WTC11 (cell line): ENCODE data around the gene CHTOP. TPM values are rescaled to one million over a fixed set of nuclear protein-coding genes. Genes with fewer than 3 reads are reported as not detected.

ENCODE experiments used
- ATAC-seq: fragments of 200-7000 bp; cut with Tn5 transposase; 2 replicates; pipeline ENCODE4 v1.10.0; 2021; ENCODE audit warnings: mild to moderate bottlenecking, moderate library complexity
- CTCF ChIA-PET: fragments of 300-600 bp; sonication (Branson Sonifier 250); formaldehyde crosslinking; loops from one replicate; lab custom pipeline; 2021; ENCODE audit warnings: antibody characterized with exemption; lab: Charles Lee
- POLR2A ChIA-PET: fragments of 350-600 bp; sonication (Branson Sonifier 250); formaldehyde crosslinking; loops from one replicate; lab custom pipeline; 2021; ENCODE audit warnings: antibody characterized with exemption; lab: Charles Lee
- DNase-seq: peaks from one replicate; pipeline ENCODE4 v3.0.0; 2021; ENCODE audit warnings: low spot score
- H3K27ac Mint-ChIP-seq: 2 replicates; pipeline ENCODE4 v1.8.0; 2021; ENCODE audit warnings: mixed read lengths
- H3K27me3 Mint-ChIP-seq: 2 replicates; pipeline ENCODE4 v1.8.0; 2021; ENCODE audit warnings: low read depth, mild to moderate bottlenecking, moderate library complexity, mixed read lengths
- H3K36me3 Mint-ChIP-seq: 2 replicates; pipeline ENCODE4 v1.8.0; 2021; ENCODE audit warnings: mixed read lengths
- H3K4me1 Mint-ChIP-seq: 2 replicates; pipeline ENCODE4 v1.8.0; 2022; ENCODE audit warnings: mixed read lengths
- H3K4me3 Mint-ChIP-seq: 2 replicates; pipeline ENCODE4 v1.8.0; 2021; ENCODE audit warnings: mild to moderate bottlenecking, moderate library complexity, mixed read lengths
- H3K9me3 Mint-ChIP-seq: 2 replicates; pipeline ENCODE4 v1.8.0; 2021; ENCODE audit warnings: mixed read lengths
- CBFB ChIP-seq: sonication (generic); formaldehyde crosslinking; IDR thresholded peaks from 2 replicates; pipeline ENCODE4 v1.8.1; 2022; ENCODE audit warnings: mild to moderate bottlenecking, low read depth, missing genetic modification reagents
- ETV6 ChIP-seq: sonication (generic); formaldehyde crosslinking; IDR thresholded peaks from 2 replicates; pipeline ENCODE4 v1.8.1; 2022; ENCODE audit warnings: mild to moderate bottlenecking, missing genetic modification reagents
- FOXP1 ChIP-seq: sonication (generic); formaldehyde crosslinking; IDR thresholded peaks from 2 replicates; pipeline ENCODE4 v1.8.0; 2022; ENCODE audit warnings: missing genetic modification reagents, mild to moderate bottlenecking, moderate library complexity, borderline replicate concordance
- GABPB1 ChIP-seq: sonication (generic); formaldehyde crosslinking; IDR thresholded peaks from 2 replicates; pipeline ENCODE4 v1.8.1; 2023; ENCODE audit warnings: mild to moderate bottlenecking, missing genetic modification reagents
- MXD4 ChIP-seq: fragments of 250-450 bp; sonication (Bioruptor Pico); IDR thresholded peaks from 2 replicates; pipeline ENCODE4 v1.8.0; 2021; ENCODE audit warnings: mild to moderate bottlenecking, moderate library complexity, borderline replicate concordance
- NFYB ChIP-seq: sonication (generic); formaldehyde crosslinking; conservative IDR thresholded peaks from 2 replicates; pipeline ENCODE4 v1.8.0; 2022; ENCODE audit warnings: low read depth, missing genetic modification reagents
- PRRX2 ChIP-seq: fragments of 250-450 bp; sonication (Bioruptor Pico); IDR thresholded peaks from 2 replicates; pipeline ENCODE4 v1.8.0; 2021; ENCODE audit warnings: mild to moderate bottlenecking
- SP1 ChIP-seq: sonication (generic); formaldehyde crosslinking; conservative IDR thresholded peaks from 2 replicates; pipeline ENCODE4 v1.8.1; 2022; ENCODE audit warnings: missing genetic modification reagents
- ZNF317 ChIP-seq: sonication (generic); formaldehyde crosslinking; IDR thresholded peaks from 2 replicates; pipeline ENCODE4 v1.8.1; 2023; ENCODE audit warnings: low read depth, mild to moderate bottlenecking, moderate library complexity, missing genetic modification reagents, borderline replicate concordance
- total RNA-seq: library from RNA; stranded (reverse); gene quantifications from 3 replicates; pipeline ENCODE4 v1.2.3, GENCODE V29; 2021
- TF ChIP-seq, protein P1 (sequence below): sonication (generic); formaldehyde crosslinking; IDR thresholded peaks from 2 replicates; pipeline ENCODE4 v1.8.1; 2023; ENCODE audit warnings: mild to moderate bottlenecking, missing genetic modification reagents, borderline replicate concordance
- TF ChIP-seq, protein P2 (sequence below): sonication (generic); formaldehyde crosslinking; IDR thresholded peaks from 2 replicates; pipeline ENCODE4 v1.8.0; 2022; ENCODE audit warnings: mild to moderate bottlenecking, missing genetic modification reagents
- TF ChIP-seq, protein P3 (sequence below): fragments of 250-450 bp; sonication (Bioruptor Pico); IDR thresholded peaks from 2 replicates; pipeline ENCODE4 v1.9.0; 2021; ENCODE audit warnings: mild to moderate bottlenecking
- TF ChIP-seq, protein P4 (sequence below): fragments of 250-450 bp; sonication (Bioruptor Pico); conservative IDR thresholded peaks from 2 replicates; pipeline ENCODE4 v1.9.0; 2021; ENCODE audit warnings: mild to moderate bottlenecking
- TF ChIP-seq, protein P5 (sequence below): sonication (generic); formaldehyde crosslinking; IDR thresholded peaks from 2 replicates; pipeline ENCODE4 v1.8.0; 2023; ENCODE audit warnings: missing genetic modification reagents, mild to moderate bottlenecking, borderline replicate concordance
- TF ChIP-seq, protein P6 (sequence below): sonication (generic); formaldehyde crosslinking; IDR thresholded peaks from 2 replicates; pipeline ENCODE4 v1.8.1; 2023; ENCODE audit warnings: mild to moderate bottlenecking, missing genetic modification reagents, moderate library complexity

Gene CHTOP
- total RNA-seq, 1 experiment from 2014 or later = 101 TPM

DNA sequence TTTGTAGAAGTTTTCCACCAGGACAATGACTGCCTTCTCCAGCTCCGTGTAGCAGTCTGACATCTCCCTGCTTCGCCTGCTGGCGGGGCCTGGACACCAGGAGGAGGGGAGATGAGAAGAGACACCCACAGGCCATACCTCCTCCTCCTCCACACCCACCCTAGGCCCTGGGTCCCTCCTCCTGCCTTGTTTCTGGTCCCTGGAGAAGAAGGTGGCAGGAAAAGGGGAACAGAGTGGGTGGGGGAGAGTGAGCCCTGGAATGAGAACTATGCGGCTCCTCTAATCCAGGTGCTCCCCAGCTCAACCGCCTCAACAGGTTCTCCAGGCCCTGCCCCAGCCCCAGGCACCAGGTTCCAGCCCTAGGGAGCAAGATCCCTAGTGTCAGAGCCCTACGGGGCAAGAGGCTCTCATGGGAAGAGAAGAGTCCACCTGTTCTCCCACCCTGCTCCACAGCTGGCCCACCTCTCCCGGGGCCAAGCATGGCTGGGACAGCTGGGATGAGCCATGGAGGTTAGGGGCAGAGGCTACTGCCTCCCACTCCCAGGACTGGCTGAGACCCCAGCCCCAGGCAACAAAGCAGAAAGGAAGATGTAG, 25.7 kb upstream of the CHTOP start (continued):
- TF ChIP-seq, protein P1, sequence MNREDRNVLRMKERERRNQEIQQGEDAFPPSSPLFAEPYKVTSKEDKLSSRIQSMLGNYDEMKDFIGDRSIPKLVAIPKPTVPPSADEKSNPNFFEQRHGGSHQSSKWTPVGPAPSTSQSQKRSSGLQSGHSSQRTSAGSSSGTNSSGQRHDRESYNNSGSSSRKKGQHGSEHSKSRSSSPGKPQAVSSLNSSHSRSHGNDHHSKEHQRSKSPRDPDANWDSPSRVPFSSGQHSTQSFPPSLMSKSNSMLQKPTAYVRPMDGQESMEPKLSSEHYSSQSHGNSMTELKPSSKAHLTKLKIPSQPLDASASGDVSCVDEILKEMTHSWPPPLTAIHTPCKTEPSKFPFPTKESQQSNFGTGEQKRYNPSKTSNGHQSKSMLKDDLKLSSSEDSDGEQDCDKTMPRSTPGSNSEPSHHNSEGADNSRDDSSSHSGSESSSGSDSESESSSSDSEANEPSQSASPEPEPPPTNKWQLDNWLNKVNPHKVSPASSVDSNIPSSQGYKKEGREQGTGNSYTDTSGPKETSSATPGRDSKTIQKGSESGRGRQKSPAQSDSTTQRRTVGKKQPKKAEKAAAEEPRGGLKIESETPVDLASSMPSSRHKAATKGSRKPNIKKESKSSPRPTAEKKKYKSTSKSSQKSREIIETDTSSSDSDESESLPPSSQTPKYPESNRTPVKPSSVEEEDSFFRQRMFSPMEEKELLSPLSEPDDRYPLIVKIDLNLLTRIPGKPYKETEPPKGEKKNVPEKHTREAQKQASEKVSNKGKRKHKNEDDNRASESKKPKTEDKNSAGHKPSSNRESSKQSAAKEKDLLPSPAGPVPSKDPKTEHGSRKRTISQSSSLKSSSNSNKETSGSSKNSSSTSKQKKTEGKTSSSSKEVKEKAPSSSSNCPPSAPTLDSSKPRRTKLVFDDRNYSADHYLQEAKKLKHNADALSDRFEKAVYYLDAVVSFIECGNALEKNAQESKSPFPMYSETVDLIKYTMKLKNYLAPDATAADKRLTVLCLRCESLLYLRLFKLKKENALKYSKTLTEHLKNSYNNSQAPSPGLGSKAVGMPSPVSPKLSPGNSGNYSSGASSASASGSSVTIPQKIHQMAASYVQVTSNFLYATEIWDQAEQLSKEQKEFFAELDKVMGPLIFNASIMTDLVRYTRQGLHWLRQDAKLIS (CRISPR knock-in tag) = no peak
- TF ChIP-seq, protein P2, sequence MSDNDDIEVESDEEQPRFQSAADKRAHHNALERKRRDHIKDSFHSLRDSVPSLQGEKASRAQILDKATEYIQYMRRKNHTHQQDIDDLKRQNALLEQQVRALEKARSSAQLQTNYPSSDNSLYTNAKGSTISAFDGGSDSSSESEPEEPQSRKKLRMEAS (CRISPR knock-in tag) = no peak
- TF ChIP-seq ZNF317 (CRISPR knock-in tag) = no peak
- TF ChIP-seq, protein P3, sequence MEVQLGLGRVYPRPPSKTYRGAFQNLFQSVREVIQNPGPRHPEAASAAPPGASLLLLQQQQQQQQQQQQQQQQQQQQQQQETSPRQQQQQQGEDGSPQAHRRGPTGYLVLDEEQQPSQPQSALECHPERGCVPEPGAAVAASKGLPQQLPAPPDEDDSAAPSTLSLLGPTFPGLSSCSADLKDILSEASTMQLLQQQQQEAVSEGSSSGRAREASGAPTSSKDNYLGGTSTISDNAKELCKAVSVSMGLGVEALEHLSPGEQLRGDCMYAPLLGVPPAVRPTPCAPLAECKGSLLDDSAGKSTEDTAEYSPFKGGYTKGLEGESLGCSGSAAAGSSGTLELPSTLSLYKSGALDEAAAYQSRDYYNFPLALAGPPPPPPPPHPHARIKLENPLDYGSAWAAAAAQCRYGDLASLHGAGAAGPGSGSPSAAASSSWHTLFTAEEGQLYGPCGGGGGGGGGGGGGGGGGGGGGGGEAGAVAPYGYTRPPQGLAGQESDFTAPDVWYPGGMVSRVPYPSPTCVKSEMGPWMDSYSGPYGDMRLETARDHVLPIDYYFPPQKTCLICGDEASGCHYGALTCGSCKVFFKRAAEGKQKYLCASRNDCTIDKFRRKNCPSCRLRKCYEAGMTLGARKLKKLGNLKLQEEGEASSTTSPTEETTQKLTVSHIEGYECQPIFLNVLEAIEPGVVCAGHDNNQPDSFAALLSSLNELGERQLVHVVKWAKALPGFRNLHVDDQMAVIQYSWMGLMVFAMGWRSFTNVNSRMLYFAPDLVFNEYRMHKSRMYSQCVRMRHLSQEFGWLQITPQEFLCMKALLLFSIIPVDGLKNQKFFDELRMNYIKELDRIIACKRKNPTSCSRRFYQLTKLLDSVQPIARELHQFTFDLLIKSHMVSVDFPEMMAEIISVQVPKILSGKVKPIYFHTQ (CRISPR knock-in tag) = no peak
- TF ChIP-seq, all 79 proteins: peak for 0

DNA sequence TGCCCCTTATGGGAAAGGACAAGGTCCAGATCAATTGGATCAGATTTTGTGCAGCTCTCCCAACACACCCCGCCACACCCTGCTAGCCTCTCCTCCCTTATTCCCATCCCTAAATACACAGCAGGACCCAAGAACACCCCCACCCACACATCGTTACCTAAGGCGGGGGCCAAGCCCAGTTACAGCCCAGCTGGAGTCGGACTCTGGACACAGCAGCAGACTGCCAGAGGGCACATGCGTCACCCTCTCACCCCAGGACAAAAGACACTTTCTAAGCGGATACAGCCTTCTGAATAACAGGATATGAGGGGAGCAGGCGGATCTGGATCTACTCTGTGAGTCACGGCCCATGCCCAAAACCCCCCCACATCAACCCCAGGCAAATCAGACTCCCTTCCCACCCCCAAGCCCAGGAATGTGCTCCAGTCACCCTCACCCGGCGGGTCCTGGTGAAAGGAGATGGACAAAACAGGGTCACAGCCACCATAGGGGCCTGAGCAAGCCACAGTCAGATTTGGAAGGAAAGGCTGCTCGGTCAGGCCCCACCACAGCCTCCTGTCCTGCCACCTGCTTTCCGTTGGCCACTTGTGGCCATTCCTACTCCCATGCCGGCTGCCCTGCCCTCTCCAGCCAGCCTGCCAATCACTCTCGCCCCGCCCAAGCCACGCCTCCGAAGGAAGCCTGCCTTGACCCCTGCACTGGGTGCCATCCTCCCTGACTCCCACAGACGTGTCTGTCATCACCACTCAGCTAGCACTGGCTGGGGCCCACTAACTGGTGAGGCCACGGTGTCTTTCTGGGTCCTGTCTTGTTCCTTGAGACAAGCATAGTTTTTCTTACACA, 24.9 kb upstream of the CHTOP start:
- TF ChIP-seq GABPB1 (CRISPR knock-in tag) = peak; percentile 48
- 0 out of 2 replicates have a peak, but pooled peaks have one; percentile 19 for TF ChIP-seq SP1
- TF ChIP-seq ZNF317 (CRISPR knock-in tag) = no peak
- TF ChIP-seq ETV6 = no peak
- TF ChIP-seq MXD4 (CRISPR knock-in tag) = no peak
- Mint-ChIP-seq H3K9me3 (no peaks in the 10 kb centered on the region), H3K4me1 (peaks cover 64% of the 10 kb centered on the region), H3K4me3 (peak overlapping the region; percentile 29), H3K36me3 (no peaks in the 10 kb centered on the region), H3K27ac (peak overlapping the region; percentile 90; the same call in 1 of the 2 replicates), H3K27me3 (no peaks in the 10 kb centered on the region; the same call in 1 of the 2 replicates)
- DNase-seq (peak; percentile 84), ATAC-seq (peak; percentile 71)
- ChIA-PET POLR2A (interaction anchor here (0.7 to 2.6 kb wide), 2 partner anchors 18 to 25 kb away, joined by 3 to 7 read pairs; partner anchors contain the start of genes CHTOP and S100A13), CTCF (interaction anchor here (1.3 to 14.4 kb wide), 4 partner anchors 19 to 76 kb away, joined by 3 to 230 read pairs (median 6); partner anchors contain the start of genes S100A1, S100A13 and S100A6)

DNA sequence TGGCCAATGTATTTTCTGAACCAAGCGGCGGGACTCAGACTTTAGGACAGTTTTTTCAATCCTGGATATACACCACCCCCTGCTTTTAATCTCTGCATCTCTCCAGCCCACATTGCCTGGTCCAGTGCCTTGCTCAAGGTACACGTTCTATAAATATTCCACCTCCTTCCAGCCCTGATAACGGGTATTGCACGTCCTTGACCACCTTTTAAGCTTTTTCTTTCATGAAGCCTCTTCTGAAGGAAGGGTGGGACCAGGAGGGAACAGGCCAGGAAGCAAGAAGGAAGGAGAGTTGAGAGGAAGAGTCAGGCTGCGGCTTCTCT, 24.3 kb upstream of the CHTOP start:
- POLR2A ChIA-PET = interaction anchor here (0.7 kb wide), 1 partner anchor 17 kb away, joined by 3 read pairs; the partner anchor contains the start of gene S100A13
- Mint-ChIP-seq H3K36me3 (no peaks in the 10 kb centered on the region), H3K4me1 (peaks cover 64% of the 10 kb centered on the region), H3K27me3 (no peaks in the 10 kb centered on the region; the same call in 1 of the 2 replicates), H3K4me3 (peak overlapping the region; percentile 29; the same call in 1 of the 2 replicates), H3K27ac (peak overlapping the region; percentile 46; the same call in 1 of the 2 replicates), H3K9me3 (no peaks in the 10 kb centered on the region)
- ATAC-seq (no peak), DNase-seq (no peak)
- CTCF ChIA-PET = interaction anchor here (2.1 to 14.4 kb wide), 2 partner anchors 19 to 37 kb away, joined by 10 to 230 read pairs; partner anchors contain the start of genes S100A1 and S100A13
- TF ChIP-seq FOXP1 (CRISPR knock-in tag) (no peak), NFYB (CRISPR knock-in tag) (no peak), SP1 (no peak), PRRX2 (CRISPR knock-in tag) (no peak), CBFB (no peak)
- TF ChIP-seq, protein P4, sequence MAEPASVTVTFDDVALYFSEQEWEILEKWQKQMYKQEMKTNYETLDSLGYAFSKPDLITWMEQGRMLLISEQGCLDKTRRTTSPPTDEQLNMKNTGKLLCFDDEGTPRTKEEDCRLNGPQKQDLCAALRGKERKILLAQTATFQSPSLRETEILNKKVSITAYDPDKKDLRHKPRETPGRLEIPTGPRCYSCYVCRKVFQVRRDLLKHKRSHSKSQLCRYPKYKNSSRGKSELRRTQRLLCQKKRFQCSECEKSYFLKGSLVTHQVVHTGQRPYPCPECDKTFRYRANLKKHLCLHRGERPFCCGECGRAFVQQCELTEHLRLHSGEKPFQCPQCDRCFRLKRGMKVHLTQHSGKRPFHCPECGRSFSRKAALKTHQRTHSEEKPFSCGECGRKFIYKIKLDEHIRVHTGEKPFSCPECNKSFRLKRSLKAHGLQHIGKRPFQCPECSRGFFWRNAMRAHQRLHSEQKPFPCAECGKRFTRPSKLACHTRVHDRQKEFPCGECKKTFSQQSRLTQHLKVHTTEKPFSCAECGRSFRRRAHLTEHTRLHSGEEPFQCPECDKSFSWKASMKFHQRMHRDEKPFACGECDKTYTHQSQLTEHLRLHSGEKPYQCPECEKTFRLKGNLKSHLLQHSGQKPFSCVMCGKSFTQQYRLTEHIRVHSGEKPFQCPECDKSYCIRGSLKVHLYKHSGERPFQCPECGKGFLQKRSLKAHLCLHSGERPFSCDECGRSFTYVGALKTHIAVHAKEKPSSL (CRISPR knock-in tag) = no peak
- TF ChIP-seq, protein P5, sequence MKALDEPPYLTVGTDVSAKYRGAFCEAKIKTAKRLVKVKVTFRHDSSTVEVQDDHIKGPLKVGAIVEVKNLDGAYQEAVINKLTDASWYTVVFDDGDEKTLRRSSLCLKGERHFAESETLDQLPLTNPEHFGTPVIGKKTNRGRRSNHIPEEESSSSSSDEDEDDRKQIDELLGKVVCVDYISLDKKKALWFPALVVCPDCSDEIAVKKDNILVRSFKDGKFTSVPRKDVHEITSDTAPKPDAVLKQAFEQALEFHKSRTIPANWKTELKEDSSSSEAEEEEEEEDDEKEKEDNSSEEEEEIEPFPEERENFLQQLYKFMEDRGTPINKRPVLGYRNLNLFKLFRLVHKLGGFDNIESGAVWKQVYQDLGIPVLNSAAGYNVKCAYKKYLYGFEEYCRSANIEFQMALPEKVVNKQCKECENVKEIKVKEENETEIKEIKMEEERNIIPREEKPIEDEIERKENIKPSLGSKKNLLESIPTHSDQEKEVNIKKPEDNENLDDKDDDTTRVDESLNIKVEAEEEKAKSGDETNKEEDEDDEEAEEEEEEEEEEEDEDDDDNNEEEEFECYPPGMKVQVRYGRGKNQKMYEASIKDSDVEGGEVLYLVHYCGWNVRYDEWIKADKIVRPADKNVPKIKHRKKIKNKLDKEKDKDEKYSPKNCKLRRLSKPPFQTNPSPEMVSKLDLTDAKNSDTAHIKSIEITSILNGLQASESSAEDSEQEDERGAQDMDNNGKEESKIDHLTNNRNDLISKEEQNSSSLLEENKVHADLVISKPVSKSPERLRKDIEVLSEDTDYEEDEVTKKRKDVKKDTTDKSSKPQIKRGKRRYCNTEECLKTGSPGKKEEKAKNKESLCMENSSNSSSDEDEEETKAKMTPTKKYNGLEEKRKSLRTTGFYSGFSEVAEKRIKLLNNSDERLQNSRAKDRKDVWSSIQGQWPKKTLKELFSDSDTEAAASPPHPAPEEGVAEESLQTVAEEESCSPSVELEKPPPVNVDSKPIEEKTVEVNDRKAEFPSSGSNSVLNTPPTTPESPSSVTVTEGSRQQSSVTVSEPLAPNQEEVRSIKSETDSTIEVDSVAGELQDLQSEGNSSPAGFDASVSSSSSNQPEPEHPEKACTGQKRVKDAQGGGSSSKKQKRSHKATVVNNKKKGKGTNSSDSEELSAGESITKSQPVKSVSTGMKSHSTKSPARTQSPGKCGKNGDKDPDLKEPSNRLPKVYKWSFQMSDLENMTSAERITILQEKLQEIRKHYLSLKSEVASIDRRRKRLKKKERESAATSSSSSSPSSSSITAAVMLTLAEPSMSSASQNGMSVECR = no peak
- TF ChIP-seq, protein P6, sequence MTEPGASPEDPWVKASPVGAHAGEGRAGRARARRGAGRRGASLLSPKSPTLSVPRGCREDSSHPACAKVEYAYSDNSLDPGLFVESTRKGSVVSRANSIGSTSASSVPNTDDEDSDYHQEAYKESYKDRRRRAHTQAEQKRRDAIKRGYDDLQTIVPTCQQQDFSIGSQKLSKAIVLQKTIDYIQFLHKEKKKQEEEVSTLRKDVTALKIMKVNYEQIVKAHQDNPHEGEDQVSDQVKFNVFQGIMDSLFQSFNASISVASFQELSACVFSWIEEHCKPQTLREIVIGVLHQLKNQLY = no peak
